ENCODE results near the gene SLC46A3. TPM values are rescaled to one million over a fixed set of nuclear protein-coding genes. Genes with fewer than 3 reads are reported as not detected.

Gene SLC46A3
- total and polyA plus RNA-seq, 10 of the 15 experiments (the other 5 are each of a cell fraction or from before 2014, with no cell fraction given), result 2.9 to 15.6 (median 9.4) TPM

DNA sequence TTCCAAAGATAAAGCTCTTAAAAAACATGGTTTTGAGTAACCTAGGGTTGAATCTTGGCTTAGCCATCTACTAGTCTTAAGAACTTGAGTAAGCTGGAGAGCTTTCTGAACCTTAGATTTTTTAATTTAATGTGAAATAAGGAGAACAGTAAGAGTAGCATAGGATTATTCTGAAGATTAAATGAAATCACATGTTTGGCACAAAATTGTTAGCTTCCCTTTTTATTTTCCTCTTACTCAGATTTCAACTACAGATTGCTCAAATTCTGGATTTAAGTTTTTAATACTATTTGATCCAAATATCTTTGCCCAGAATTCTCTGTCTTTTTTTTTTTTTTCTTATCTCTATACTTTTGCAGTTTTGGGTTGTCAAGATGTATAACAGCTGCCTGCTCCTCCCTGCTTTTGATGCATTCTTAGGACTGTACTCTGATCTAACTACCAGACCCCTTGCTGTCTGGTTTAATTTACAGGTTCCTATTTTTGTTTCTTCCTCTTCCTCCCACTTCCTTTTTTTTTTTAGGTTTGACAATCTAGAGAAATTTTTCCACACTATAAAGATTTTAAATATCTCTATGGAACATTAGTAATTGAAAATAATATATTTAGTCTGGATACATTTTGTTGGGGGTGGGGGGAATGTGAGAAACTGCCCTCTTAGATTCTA lies 47.5 kb downstream of the SLC46A3 start:
- BruUV-seq (replicated peaks), result no TSS peak
- no peak for DNase-seq (ENCODE audit: low read depth, low spot score)
- Histone ChIP-seq H3K9ac (ENCODE audit: control insufficient read depth, insufficient read depth, low read length) (no peak overlapping the region), H2AFZ (ENCODE audit: control insufficient read depth, low read depth, low read length) (no peak overlapping the region), H3K9me3 (replicated peaks; ENCODE audit: control insufficient read depth, insufficient read depth, low read length) (no peaks in the 10 kb centered on the region), H3K27me3 (replicated peaks in 1 of 2; ENCODE audit: control insufficient read depth in 2 of 2, insufficient read depth in 2 of 2, low read length in 1 of 2) (no peaks in the 10 kb centered on the region), H3K27ac (ENCODE audit: control insufficient read depth, insufficient read depth) (no peak overlapping the region), H3K4me1 (ENCODE audit: control insufficient read depth, insufficient read depth, low read length) (no peaks in the 10 kb centered on the region), H4K20me1 (ENCODE audit: control insufficient read depth, insufficient read depth) (no peaks in the 10 kb centered on the region), H3K4me3 (no peak overlapping the region), H3K36me3 (ENCODE audit: control insufficient read depth in 2 of 2, insufficient read depth in 2 of 2, low read length in 1 of 2) (peaks cover 11 to 43% of the 10 kb centered on the region in 2 experiments), H3K79me2 (ENCODE audit: control insufficient read depth, insufficient read depth, low read length) (peaks cover 5% of the 10 kb centered on the region), H3K4me2 (ENCODE audit: control insufficient read depth, insufficient read depth) (no peak overlapping the region)
- SMC1A ChIA-PET (ENCODE audit: uncharacterized antibody, unreplicated experiment), result interaction anchor here (0.6 to 3.6 kb wide), 8 partner anchors 9 to 45 kb away, joined by 3 to 15 read pairs (median 4); partner anchors contain the start of gene POMP
- RAD21 ChIA-PET (ENCODE audit: unreplicated experiment), result interaction anchor here (1.1 to 1.2 kb wide), 3 partner anchors 10 to 124 kb away, joined by 3 to 5 read pairs (median 4); no protein-coding TSS in a partner anchor
- FAIRE-seq, result no peak
- ATAC-seq, result no peak
- in situ Hi-C loops (cut with MboI), result no loop called here
- TF ChIP-seq, protein P1, sequence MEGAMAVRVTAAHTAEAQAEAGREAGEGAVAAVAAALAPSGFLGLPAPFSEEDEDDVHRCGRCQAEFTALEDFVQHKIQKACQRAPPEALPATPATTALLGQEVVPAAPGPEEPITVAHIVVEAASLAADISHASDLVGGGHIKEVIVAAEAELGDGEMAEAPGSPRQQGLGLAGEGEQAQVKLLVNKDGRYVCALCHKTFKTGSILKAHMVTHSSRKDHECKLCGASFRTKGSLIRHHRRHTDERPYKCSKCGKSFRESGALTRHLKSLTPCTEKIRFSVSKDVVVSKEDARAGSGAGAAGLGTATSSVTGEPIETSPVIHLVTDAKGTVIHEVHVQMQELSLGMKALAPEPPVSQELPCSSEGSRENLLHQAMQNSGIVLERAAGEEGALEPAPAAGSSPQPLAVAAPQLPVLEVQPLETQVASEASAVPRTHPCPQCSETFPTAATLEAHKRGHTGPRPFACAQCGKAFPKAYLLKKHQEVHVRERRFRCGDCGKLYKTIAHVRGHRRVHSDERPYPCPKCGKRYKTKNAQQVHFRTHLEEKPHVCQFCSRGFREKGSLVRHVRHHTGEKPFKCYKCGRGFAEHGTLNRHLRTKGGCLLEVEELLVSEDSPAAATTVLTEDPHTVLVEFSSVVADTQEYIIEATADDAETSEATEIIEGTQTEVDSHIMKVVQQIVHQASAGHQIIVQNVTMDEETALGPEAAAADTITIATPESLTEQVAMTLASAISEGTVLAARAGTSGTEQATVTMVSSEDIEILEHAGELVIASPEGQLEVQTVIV (IDR thresholded peaks at IDR 0.05; ENCODE audit: borderline replicate concordance, partially characterized antibody), result no peak
- TF ChIP-seq CBX3 (IDR thresholded peaks at IDR 0.05; ENCODE audit: borderline replicate concordance, low read depth) (no peak), NR2C1 (IDR thresholded peaks at IDR 0.05) (no peak), FOS (IDR thresholded peaks at IDR 0.05; ENCODE audit: borderline replicate concordance, extremely low read depth, insufficient read length) (no peak)
- TF ChIP-seq, protein P2, sequence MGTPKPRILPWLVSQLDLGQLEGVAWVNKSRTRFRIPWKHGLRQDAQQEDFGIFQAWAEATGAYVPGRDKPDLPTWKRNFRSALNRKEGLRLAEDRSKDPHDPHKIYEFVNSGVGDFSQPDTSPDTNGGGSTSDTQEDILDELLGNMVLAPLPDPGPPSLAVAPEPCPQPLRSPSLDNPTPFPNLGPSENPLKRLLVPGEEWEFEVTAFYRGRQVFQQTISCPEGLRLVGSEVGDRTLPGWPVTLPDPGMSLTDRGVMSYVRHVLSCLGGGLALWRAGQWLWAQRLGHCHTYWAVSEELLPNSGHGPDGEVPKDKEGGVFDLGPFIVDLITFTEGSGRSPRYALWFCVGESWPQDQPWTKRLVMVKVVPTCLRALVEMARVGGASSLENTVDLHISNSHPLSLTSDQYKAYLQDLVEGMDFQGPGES (IDR thresholded peaks at IDR 0.05), result no peak
- intact Hi-C loops (cut with micrococcal nuclease; ENCODE audit: unreplicated experiment), result no loop called here
- POLR2A ChIA-PET, result interaction anchor here (0.7 kb wide), 1 partner anchor 9 kb away, joined by 3 read pairs; no protein-coding TSS in a partner anchor
- CTCF ChIA-PET, result interaction anchor here (0.6 to 1.1 kb wide), 7 partner anchors 9 to 841 kb away, joined by 3 to 4 read pairs (median 4); partner anchors contain the start of gene POMP

All from GM12878 (cell line).